Thyroid gland (tissue), 4 donors: ENCODE measurements around the gene ASB7.
A peak's percentile ranks its signal among the peaks of the same experiment; 100 is the strongest.

ENCODE experiments used
- CTCF ChIP-seq, 6 experiments: fragments of 200-600 bp in 3 of 6; fragments of 450-650 bp in 3 of 6; sonication (generic) in 3 of 6; IDR thresholded peaks; one replicate each; pipeline ENCODE4 v1.5.1; 2016 to 2019; ENCODE audit warnings: antibody characterized with exemption in 6 of 6, mild to moderate bottlenecking in 2 of 6, inconsistent platforms in 1 of 6, moderate library complexity in 1 of 6
- POLR2A ChIP-seq, 2 donors: fragments of 450-650 bp; IDR thresholded peaks; one replicate each; pipeline ENCODE4 v1.6.1; 2017; ENCODE audit warnings: antibody characterized with exemption in 2 of 2, mild to moderate bottlenecking in 2 of 2, moderate library complexity in 1 of 2

GRCh38 chr15:100627789-100628395 is 25.5 kb downstream of the ASB7 start:
- TF ChIP-seq CTCF (IDR thresholded peaks at IDR 0.05) (peak; percentile 65 to 84 (median 74)), POLR2A (IDR thresholded peaks at IDR 0.05) (no peak)
